NCI-H128 (cell line): ENCODE results near the gene PHF20.
A peak's percentile ranks its signal among the peaks of the same experiment; 100 is the strongest.
"Not testable (repeated sequence)": the region's sequence is repeated elsewhere in the genome, so short reads cannot be mapped to it uniquely, and the experiment has no call there.

Experiments
- DNase-seq: peaks from one replicate; lab custom pipeline; 2025; ENCODE audit not compliant: unreplicated experiment; lab: John Stamatoyannopoulos, UW

PHF20 gene

GRCh38 chr20:35968930-35969329 lies 197.1 kb downstream of the PHF20 start:
- no peak for DNase-seq

- no peak for DNase-seq
These were observed 200.2 kb downstream of the PHF20 start for GRCh38 chr20:35971981-35972380.

GRCh38 chr20:35972462-35972861 lies 200.6 kb downstream of the PHF20 start:
- DNase-seq: no peak

GRCh38 chr20:35974256-35974655 lies 202.4 kb downstream of the PHF20 start:
- DNase-seq: no peak

- DNase-seq: no peak
These were observed 204.0 kb downstream of the PHF20 start for GRCh38 chr20:35975576-35976373.

- DNase-seq: no peak
These were observed 206.3 kb downstream of the PHF20 start for GRCh38 chr20:35978041-35978513.

- no peak for DNase-seq
These were observed 207.7 kb downstream of the PHF20 start for GRCh38 chr20:35979544-35979943.

GRCh38 chr20:35981969-35982368 lies 210.2 kb downstream of the PHF20 start:
- DNase-seq: no peak

- no peak for DNase-seq
These were observed 212.6 kb downstream of the PHF20 start for GRCh38 chr20:35984382-35984781.

GRCh38 chr20:35985806-35986205 lies 214.0 kb downstream of the PHF20 start:
- no peak for DNase-seq

- no peak for DNase-seq
These were observed 217.2 kb downstream of the PHF20 start for GRCh38 chr20:35988910-35989463.

- DNase-seq: no peak
These were observed 219.4 kb downstream of the PHF20 start for GRCh38 chr20:35991142-35991771.

- DNase-seq: peak; percentile 18
These were observed 221.0 kb downstream of the PHF20 start for GRCh38 chr20:35992713-35993335.

- peak; percentile 46 for DNase-seq
These were observed 223.2 kb downstream of the PHF20 start for GRCh38 chr20:35994994-35995453.

GRCh38 chr20:35996492-35996891 lies 224.7 kb downstream of the PHF20 start:
- not testable (repeated sequence) for DNase-seq
